Measurements from ENCODE around the gene MMP23B.

DNA sequence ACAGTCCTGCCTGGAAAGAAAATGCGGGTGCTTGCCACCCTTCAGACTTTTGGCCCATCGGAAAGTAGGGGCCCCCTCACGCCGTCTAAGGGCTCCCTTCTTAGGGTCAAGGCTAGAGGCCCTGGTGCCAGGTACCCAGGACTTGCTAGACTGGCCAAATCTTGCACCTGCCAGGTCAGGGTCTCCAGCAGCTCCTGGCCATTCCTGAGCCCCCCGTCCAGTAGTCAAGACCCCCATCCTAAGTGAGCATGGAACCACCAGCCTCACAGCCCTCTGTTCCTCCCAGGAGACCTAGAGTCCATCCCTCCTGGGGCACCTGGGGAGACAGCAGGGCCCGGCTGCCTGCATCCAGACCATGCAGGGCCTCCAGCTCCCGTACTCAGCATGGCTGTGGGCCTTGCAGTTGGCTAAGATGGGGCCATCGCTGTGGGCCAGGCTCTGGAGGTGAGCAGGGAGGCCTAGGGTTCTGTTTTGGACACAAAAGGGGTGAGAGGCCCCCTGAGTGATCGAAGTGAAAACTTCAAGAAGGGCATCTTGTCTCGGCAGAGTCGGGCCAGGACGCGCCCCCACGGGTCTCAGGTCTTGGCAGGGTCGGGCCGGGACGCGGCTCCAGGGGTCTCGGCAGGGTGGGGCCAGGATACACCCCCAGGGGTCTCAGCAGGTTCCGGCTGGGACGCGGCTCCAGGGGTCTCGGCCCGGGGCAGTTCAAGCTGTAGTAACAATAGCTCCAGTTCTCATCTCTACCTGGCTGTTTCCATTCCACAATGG is 38.0 kb upstream of the MMP23B start:
- no peak for TF ChIP-seq POLR2A (IDR thresholded peaks at IDR 0.05)
- TF ChIP-seq, protein P1, sequence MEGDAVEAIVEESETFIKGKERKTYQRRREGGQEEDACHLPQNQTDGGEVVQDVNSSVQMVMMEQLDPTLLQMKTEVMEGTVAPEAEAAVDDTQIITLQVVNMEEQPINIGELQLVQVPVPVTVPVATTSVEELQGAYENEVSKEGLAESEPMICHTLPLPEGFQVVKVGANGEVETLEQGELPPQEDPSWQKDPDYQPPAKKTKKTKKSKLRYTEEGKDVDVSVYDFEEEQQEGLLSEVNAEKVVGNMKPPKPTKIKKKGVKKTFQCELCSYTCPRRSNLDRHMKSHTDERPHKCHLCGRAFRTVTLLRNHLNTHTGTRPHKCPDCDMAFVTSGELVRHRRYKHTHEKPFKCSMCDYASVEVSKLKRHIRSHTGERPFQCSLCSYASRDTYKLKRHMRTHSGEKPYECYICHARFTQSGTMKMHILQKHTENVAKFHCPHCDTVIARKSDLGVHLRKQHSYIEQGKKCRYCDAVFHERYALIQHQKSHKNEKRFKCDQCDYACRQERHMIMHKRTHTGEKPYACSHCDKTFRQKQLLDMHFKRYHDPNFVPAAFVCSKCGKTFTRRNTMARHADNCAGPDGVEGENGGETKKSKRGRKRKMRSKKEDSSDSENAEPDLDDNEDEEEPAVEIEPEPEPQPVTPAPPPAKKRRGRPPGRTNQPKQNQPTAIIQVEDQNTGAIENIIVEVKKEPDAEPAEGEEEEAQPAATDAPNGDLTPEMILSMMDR (IDR thresholded peaks at IDR 0.05) = no peak
